Right lobe of liver (tissue), 4 donors: ENCODE data around the gene APBB2.

ENCODE experiments used
- POLR2A ChIP-seq: fragments of 450-650 bp; IDR thresholded peaks from one replicate; pipeline ENCODE4 v1.6.1; 2017; ENCODE audit warnings: antibody characterized with exemption, mild to moderate bottlenecking
- TF ChIP-seq, protein P1 (sequence below), 4 donors: fragments of 200-600 bp in 3 of 4; fragments of 450-650 bp in 1 of 4; IDR thresholded peaks; one replicate each; pipeline versions ENCODE4 v1.5.1 to v1.8.0; 2016 to 2022; ENCODE audit warnings: antibody characterized with exemption in 4 of 4, mild to moderate bottlenecking in 2 of 4
- donor health status: DM: no; HTN: no; CAD: no.
- donor health status: DM: no; HTN: no; CAD: no.
- donor health status: DM: no; HTN: yes; CAD: no.

DNA sequence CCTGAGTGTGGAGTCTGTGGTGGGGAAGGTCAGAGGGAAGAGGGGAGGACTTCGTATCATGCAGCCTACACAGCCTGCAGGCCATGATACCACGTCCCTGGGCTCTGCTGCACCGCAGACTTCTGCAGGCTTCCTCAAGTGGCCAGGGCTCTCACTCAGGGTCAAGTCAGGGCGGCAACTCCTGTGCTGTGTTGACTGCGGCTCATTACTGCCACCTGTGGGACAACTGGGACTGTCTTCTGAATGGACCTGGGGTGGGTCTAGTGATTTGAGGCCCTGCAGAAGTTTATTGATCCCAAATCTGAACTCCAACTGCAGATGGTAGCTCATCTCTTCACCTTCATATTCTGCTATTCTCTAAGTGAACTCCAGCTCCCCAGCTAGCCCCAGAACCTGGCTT, 297.5 kb downstream of the APBB2 start:
- TF ChIP-seq, protein P1, sequence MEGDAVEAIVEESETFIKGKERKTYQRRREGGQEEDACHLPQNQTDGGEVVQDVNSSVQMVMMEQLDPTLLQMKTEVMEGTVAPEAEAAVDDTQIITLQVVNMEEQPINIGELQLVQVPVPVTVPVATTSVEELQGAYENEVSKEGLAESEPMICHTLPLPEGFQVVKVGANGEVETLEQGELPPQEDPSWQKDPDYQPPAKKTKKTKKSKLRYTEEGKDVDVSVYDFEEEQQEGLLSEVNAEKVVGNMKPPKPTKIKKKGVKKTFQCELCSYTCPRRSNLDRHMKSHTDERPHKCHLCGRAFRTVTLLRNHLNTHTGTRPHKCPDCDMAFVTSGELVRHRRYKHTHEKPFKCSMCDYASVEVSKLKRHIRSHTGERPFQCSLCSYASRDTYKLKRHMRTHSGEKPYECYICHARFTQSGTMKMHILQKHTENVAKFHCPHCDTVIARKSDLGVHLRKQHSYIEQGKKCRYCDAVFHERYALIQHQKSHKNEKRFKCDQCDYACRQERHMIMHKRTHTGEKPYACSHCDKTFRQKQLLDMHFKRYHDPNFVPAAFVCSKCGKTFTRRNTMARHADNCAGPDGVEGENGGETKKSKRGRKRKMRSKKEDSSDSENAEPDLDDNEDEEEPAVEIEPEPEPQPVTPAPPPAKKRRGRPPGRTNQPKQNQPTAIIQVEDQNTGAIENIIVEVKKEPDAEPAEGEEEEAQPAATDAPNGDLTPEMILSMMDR (IDR thresholded peaks at IDR 0.05): peak in 3 of 4 donors; percentile 3 to 32 (median 19)
- TF ChIP-seq POLR2A: no peak
